Measurements from ENCODE around the gene HRCT1.

GRCh38 chr9:35933550-35934067, 27.6 kb downstream of the HRCT1 start:
- TF ChIP-seq CTCF (IDR thresholded peaks at IDR 0.05; ENCODE audit: extremely low read depth in 1 of 2, insufficient read depth in 1 of 2, low read depth in 1 of 2, low read length in 2 of 2) (no peak), MAX (IDR thresholded peaks at IDR 0.05; ENCODE audit: insufficient read depth, insufficient read length) (no peak), POLR2A (IDR thresholded peaks at IDR 0.05; ENCODE audit: low read depth, low read length) (no peak)
